ENCODE data around the gene TAPT1.

GRCh38 chr4:16161851-16162408, 64.3 kb downstream of the TAPT1 start:
- TF ChIP-seq CTCF (IDR thresholded peaks at IDR 0.05; ENCODE audit: poor library complexity, severe bottlenecking), result no peak
- TF ChIP-seq EP300 (conservative IDR thresholded peaks at IDR 0.05; ENCODE audit: poor library complexity, severe bottlenecking), result no peak
